HEK293 (cell line): ENCODE results near the gene RPUSD4.

Experiments
- ZBTB21 ChIP-seq: fragments of 450-650 bp; formaldehyde crosslinking; IDR thresholded peaks from 2 replicates; pipeline ENCODE4 v1.5.1; 2017; ENCODE audit warnings: missing biosample characterization, missing genetic modification characterization
- TF ChIP-seq, protein P1 (sequence below): fragments of 450-650 bp; formaldehyde crosslinking; IDR thresholded peaks from 2 replicates; pipeline ENCODE4 v1.5.1; 2016; ENCODE audit warnings: missing biosample characterization, missing genetic modification characterization

- TF ChIP-seq, protein P1, sequence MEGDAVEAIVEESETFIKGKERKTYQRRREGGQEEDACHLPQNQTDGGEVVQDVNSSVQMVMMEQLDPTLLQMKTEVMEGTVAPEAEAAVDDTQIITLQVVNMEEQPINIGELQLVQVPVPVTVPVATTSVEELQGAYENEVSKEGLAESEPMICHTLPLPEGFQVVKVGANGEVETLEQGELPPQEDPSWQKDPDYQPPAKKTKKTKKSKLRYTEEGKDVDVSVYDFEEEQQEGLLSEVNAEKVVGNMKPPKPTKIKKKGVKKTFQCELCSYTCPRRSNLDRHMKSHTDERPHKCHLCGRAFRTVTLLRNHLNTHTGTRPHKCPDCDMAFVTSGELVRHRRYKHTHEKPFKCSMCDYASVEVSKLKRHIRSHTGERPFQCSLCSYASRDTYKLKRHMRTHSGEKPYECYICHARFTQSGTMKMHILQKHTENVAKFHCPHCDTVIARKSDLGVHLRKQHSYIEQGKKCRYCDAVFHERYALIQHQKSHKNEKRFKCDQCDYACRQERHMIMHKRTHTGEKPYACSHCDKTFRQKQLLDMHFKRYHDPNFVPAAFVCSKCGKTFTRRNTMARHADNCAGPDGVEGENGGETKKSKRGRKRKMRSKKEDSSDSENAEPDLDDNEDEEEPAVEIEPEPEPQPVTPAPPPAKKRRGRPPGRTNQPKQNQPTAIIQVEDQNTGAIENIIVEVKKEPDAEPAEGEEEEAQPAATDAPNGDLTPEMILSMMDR (tag by site-specific recombination), result no peak
- TF ChIP-seq ZBTB21 (tag by site-specific recombination), result no peak
These were observed 47.7 kb downstream of the RPUSD4 start for GRCh38 chr11:126163779-126164178.
